HG03342 (cell line): Measurements from ENCODE around the gene NLRP11.
"Not testable (repeated sequence)": the region's sequence is repeated elsewhere in the genome, so short reads cannot be mapped to it uniquely, and the experiment has no call there.

Experiments used
- ATAC-seq: cut with Tn5 transposase; IDR thresholded peaks from one replicate; pipeline ENCODE4 v1.9.1; 2021; ENCODE audit warnings: mild to moderate bottlenecking, moderate library complexity; ENCODE audit not compliant: unreplicated experiment

NLRP11 gene

GRCh38 chr19:55781112-55781511, 50.7 kb downstream of the NLRP11 start:
- ATAC-seq = no peak

GRCh38 chr19:55778331-55778730, 53.5 kb downstream of the NLRP11 start:
- no peak for ATAC-seq

GRCh38 chr19:55777528-55777927, 54.3 kb downstream of the NLRP11 start:
- ATAC-seq = no peak

- ATAC-seq = not testable (repeated sequence)
Observed at GRCh38 chr19:55769632-55770031, 62.2 kb downstream of the NLRP11 start.

GRCh38 chr19:55768818-55769217, 63.0 kb downstream of the NLRP11 start, which contains the start of gene RFPL4AL1:
Gene RFPL4AL1 (plus strand): TSS chr19:55769118. CDS start chr19:55771805, 2,687 bp downstream.
- ATAC-seq = not testable (repeated sequence)

- ATAC-seq = no peak
Observed at GRCh38 chr19:55766466-55766865, 65.3 kb downstream of the NLRP11 start.

GRCh38 chr19:55758797-55759196, 73.0 kb downstream of the NLRP11 start, which contains the start of gene RFPL4A:
Gene RFPL4A (plus strand): TSS chr19:55759097. CDS start chr19:55761801, 2,704 bp downstream.
- not testable (repeated sequence) for ATAC-seq

GRCh38 chr19:55756808-55757207, 75.0 kb downstream of the NLRP11 start:
- ATAC-seq = not testable (repeated sequence)

GRCh38 chr19:55753401-55753800, 78.4 kb downstream of the NLRP11 start:
- no peak for ATAC-seq

GRCh38 chr19:55750715-55751114, 81.1 kb downstream of the NLRP11 start:
- ATAC-seq = no peak

- ATAC-seq = no peak
Observed at GRCh38 chr19:55738302-55738701, 93.5 kb downstream of the NLRP11 start, which contains the start of gene NLRP9. Gene NLRP9 (minus strand): TSS chr19:55738402. CDS start chr19:55738374, 28 bp downstream.
